Effector memory CD8-positive, alpha-beta T cell (primary cell): ENCODE measurements around the gene SSBP3.

Source experiments
- ATAC-seq: fragments of 150-1000 bp; cut with Tn5 transposase; replicated peaks from 2 replicates; pipeline ENCODE4 v1.10.0; 2021; ENCODE audit warnings: mild to moderate bottlenecking, moderate library complexity
- DNase-seq, 3 experiments: peaks; one replicate each; pipeline ENCODE4 v3.0.0; 2021
- H3K27ac Mint-ChIP-seq, 2 donors: one replicate each; pipeline ENCODE4 v1.8.0; 2022; ENCODE audit warnings: mild to moderate bottlenecking in 2 of 2, mixed read lengths in 2 of 2, moderate library complexity in 2 of 2
- H3K27me3 Mint-ChIP-seq, 2 donors: one replicate each; pipeline ENCODE4 v1.8.0; 2022; ENCODE audit warnings: mixed read lengths in 2 of 2
- H3K36me3 Mint-ChIP-seq: one replicate; pipeline ENCODE4 v1.8.0; 2022; ENCODE audit warnings: mild to moderate bottlenecking, moderate library complexity, mixed read lengths; ENCODE audit not compliant: insufficient read depth
- H3K4me1 Mint-ChIP-seq, 2 donors: one replicate each; pipeline ENCODE4 v1.8.0; 2022; ENCODE audit warnings: low read depth in 2 of 2, mixed read lengths in 2 of 2
- H3K4me3 Mint-ChIP-seq, 2 donors: one replicate each; pipeline ENCODE4 v1.8.0; 2022; ENCODE audit warnings: mild to moderate bottlenecking in 2 of 2, mixed read lengths in 2 of 2, moderate library complexity in 2 of 2
- H3K9me3 Mint-ChIP-seq, 2 donors: one replicate each; pipeline ENCODE4 v1.8.0; 2022; ENCODE audit warnings: mixed read lengths in 2 of 2

The SSBP3 gene

DNA sequence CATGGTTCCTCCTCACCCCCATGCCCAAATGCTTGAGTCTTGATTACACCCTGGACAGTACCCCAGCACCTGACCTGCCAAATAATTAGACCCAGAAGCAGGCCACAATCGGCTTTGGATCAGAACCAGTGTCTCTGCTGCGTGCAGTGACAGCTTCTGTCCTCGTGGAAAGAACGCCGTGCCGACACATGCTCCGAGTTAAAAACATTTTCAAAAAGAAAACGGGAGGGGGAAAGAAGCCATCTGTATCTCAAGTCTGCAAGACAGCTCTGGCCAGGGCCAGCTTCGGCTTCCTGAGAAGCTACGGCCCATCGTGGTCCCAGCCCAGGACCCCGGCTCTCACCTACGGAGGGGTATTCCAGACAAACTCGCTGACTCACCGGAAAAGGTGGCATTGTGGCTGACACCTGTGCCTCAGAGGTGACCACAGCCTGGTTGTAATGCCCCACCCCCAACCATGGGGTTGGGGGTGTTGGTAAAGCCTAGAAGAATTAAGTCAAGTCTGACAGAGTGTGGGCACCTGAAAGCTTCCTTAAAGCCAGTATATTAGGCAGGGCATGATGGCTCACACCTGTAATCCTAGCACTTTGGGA lies 25.8 kb downstream of the SSBP3 start:
- DNase-seq = peak; percentile 24 to 52 (median 51)
- H3K27me3 Mint-ChIP-seq = no peaks in the 10 kb centered on the region
- peaks cover 26% of the 10 kb centered on the region for H3K36me3 Mint-ChIP-seq
- H3K27ac Mint-ChIP-seq = peak overlapping the region; percentile 64 to 88
- H3K9me3 Mint-ChIP-seq = no peaks in the 10 kb centered on the region
- H3K4me3 Mint-ChIP-seq = peak overlapping the region; percentile 40 to 53
- peak; percentile 93 for ATAC-seq
- peaks cover 57 to 60% of the 10 kb centered on the region in 2 donors for H3K4me1 Mint-ChIP-seq

DNA sequence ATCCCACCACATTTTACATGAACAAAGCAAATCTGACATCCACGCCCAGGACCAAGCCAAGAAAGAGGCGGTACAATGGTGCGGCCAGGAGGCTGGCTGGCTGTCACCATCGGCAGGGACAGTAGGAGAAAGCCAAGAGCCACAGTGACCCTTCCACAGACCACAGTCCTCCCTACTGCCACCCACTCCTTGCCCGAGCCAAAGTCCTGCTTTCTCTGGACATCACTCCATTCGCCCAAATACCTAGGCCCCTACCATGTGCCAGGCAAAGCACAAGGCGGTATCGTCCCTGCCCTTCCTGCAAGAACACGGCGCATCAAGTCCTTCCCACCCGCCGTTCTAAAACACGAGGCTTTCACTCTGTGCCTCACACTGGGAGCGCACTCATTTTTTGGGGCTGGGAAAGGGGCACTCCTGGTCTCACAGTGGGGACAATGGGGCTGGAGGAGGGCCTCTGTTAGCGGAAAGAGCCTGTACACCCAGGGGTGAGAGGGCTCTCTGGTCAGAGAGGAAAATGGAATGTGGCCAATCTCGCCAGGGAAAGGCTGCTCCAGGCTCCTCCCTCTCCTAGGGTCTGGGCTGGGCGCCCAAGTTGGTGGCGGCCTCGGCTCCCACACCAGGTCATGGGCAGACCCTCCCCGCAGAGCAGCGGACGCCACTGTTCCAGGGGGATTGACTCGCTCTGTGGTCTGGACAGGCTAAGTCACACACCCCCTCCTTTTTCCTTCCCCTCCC lies 26.5 kb downstream of the SSBP3 start:
- peak overlapping the region in 1 of 2 donors; percentile 53 for H3K4me3 Mint-ChIP-seq
- ATAC-seq (no peak), DNase-seq (no peak)
- H3K9me3 Mint-ChIP-seq = no peaks in the 10 kb centered on the region
- H3K27ac Mint-ChIP-seq = peak overlapping the region; percentile 64 to 88
- no peaks in the 10 kb centered on the region for H3K27me3 Mint-ChIP-seq
- H3K4me1 Mint-ChIP-seq = peaks cover 55 to 59% of the 10 kb centered on the region in 2 donors
- H3K36me3 Mint-ChIP-seq = peaks cover 26% of the 10 kb centered on the region

DNA sequence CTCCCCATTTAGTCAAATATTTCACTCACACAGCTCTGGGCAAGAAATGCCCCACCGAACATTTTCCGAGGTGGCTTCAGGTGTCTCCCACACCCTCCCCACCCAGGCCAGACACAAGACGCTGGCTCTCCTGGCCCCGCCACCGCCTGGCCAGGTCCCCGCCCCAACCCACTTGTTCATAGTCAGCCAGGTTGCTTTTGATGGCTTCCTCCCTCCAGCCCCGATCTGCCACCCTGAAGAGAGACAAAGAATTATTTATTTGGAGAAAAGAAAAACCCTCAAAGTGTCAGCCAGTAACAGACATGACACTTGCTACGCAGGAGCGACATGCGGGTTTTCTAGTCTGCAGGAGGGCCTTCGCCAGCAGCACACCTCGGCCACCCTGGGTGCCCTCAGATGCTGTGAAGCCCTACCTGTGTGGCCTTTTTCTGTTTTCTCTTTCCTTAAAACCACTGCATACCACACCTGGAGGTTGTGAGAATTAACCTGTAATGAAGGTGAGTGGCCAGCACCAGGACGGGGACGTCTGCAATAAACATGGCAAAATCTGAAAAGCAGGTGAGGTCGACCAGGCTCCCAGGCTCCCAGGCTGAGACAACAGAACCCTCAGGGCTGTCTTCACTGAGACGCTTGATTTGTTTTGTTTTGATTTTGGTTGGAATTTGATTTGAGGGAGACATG lies 27.2 kb downstream of the SSBP3 start:
- H3K4me3 Mint-ChIP-seq = peak overlapping the region; percentile 16 to 27
- H3K27me3 Mint-ChIP-seq = no peaks in the 10 kb centered on the region
- H3K36me3 Mint-ChIP-seq = peaks cover 26% of the 10 kb centered on the region
- peaks cover 61 to 65% of the 10 kb centered on the region in 2 donors for H3K4me1 Mint-ChIP-seq
- H3K9me3 Mint-ChIP-seq = no peaks in the 10 kb centered on the region
- no peak for ATAC-seq
- DNase-seq = no peak
- peak overlapping the region; percentile 62 to 88 for H3K27ac Mint-ChIP-seq

DNA sequence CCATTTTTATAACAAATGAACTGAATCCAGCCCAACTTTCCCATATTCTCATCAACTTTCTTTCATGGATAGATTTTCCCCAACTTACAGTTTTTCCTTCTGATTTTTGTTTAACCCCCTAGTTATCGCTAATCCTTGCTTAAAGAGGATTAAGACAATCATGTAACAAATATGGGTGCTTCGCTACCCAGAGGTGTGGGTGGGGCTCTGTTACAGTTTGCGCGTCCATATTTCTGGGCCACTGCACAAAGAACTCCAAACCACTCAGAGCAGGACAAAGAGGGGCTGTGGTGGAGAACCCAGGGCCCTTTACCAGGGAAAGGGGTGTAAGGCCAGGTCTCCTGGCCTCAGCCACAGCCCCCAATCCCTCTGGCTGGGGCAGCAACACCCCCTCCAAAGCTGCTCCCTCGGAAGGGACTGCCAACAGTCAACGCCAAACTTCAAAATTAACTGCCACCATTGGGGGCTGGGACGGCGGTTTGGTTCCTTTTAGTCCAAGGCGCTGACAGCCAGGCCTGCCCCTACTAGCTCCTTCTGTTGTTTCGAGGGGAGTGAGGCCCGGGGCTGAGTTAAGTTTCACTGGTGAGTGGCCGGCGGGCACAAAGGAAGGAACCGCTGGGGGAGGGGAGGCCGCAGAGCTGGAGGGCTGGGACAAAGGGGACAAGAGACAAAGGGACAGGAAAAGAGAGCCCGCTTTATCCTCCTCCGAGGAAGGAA lies 27.9 kb downstream of the SSBP3 start:
- Mint-ChIP-seq H3K27ac (peak overlapping the region; percentile 62 to 83), H3K27me3 (no peaks in the 10 kb centered on the region), H3K4me3 (peak overlapping the region; percentile 16 to 23), H3K9me3 (no peaks in the 10 kb centered on the region), H3K36me3 (peaks cover 24% of the 10 kb centered on the region), H3K4me1 (peaks cover 62 to 70% of the 10 kb centered on the region in 2 donors)
- ATAC-seq (no peak), DNase-seq (no peak)

DNA sequence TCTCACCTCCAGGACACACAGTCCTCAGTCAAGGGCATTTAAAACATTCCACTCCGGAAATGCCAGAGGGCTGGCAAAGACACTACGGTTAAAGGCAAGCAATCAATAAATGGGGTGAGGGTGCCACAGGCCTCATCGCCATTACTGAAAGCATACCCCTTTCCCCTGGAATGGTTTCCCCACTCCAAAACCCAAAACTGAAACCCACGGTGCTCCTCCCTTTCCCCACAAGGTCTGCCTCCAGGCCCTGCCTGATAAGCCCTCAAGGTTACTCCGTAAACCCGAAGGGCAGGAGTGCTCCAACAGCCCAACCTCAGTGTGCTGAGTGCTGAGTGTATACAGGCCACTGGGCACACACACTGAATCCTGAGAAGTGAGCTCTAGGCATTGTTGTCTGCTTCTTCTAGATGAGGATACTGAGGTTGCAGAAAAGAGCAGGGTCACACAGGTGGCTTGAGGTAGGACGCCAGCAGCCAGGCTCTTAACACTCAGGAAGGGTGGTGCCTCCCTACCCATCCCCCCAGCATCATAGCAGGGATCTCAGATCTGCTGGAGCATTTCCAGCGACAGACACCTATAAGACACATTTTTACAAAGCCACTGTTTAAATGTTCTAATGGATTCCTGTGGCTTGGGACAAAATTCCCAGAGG lies 29.0 kb downstream of the SSBP3 start:
- Mint-ChIP-seq H3K9me3 (no peaks in the 10 kb centered on the region), H3K27me3 (no peaks in the 10 kb centered on the region), H3K36me3 (peaks cover 18% of the 10 kb centered on the region), H3K27ac (peak overlapping the region; percentile 83), H3K4me1 (peaks cover 67 to 75% of the 10 kb centered on the region in 2 donors), H3K4me3 (peak overlapping the region in 1 of 2 donors; percentile 41)
- no peak for DNase-seq
- ATAC-seq = no peak

DNA sequence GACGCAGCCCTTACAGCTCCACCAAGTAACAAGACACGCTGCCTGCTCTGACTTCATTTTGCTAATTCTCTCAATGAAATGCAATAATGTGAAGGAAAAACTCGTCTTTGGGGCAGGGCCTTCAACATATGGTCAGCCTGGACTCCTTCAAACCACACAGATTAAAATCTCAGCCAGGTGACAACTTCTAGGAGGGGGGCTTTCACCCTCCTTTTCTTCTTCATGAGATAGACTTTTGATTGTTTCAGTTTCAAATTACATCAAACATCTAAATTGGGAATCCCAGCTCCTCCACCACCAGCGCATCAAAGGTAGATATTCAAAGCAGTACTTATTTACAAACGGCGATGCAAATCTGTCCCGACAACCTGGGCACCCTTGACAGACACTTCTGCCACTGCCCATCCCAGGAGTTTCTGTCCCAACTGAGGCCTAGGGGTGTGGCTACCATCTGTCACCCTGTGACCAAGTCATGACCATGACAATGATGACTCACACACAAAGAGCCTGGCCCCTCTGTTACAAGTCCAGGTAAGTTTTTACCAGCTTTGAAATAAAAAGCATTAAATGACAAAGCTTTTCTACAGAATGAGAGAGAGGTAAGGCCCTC lies 29.7 kb downstream of the SSBP3 start:
- Mint-ChIP-seq H3K36me3 (peaks cover 16% of the 10 kb centered on the region), H3K9me3 (no peaks in the 10 kb centered on the region), H3K27me3 (no peaks in the 10 kb centered on the region), H3K27ac (peak overlapping the region; percentile 83), H3K4me1 (peaks cover 67 to 78% of the 10 kb centered on the region in 2 donors), H3K4me3 (peak overlapping the region; percentile 7 to 41)
- DNase-seq = no peak
- no peak for ATAC-seq

DNA sequence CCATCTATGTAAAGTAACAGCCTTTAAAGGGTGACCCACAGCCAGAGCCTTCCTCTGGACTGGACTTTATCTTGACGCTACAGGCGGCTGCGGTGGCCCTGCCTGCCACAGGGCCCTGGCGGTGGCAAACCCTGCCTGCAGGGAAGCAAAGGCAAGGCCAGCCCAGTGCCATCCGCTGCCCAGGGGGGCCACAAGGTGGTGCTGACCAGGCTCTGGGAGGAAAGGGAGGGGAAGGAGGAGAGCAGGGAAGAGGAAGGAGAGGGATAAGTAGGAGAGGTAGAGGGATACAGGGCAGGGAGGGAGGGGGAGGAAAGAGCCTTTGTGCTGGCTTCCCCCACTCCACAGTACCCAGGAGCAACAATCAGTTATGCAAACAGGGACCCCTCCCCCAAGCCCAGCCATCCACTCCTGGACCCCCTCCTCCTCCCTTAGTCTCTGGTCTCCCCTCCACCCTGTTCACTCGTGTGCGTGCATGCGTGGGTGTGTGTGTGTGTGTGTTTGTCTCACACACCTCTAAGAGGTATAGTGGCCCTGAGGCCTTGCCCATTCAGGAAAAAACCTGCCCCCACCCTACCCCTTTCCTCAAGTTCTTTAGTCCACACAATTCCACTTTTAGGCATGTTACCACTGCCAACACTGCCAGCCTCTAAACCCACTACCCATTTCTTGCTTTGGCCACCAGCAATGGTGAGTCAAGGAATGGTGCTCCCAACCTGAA lies 30.3 kb downstream of the SSBP3 start:
- Mint-ChIP-seq H3K4me1 (peaks cover 70 to 82% of the 10 kb centered on the region in 2 donors), H3K27me3 (no peaks in the 10 kb centered on the region), H3K9me3 (no peaks in the 10 kb centered on the region), H3K4me3 (peak overlapping the region in 1 of 2 donors; percentile 7), H3K27ac (peak overlapping the region; percentile 83), H3K36me3 (peaks cover 10% of the 10 kb centered on the region)
- DNase-seq = no peak
- no peak for ATAC-seq

DNA sequence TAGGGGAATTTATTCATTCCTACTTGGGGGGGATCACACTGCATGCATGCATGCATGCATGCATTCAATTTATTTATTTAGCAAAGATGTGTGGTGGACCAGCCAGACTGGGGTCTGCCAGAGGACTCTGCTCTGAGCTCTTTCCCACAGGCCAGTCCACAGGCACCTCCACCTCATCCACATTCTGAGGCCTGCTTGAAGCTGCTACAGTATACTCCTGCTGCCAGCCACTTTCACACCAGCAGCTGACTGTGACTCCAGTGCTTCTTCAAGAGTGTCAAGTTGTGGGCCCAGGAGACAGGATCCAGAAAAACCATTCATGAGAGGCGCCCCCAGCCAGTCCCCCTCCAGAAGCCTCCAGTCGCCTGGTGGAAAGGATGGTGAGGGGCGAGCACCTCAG lies 30.9 kb downstream of the SSBP3 start:
- Mint-ChIP-seq H3K4me1 (peaks cover 70 to 82% of the 10 kb centered on the region in 2 donors), H3K27me3 (no peaks in the 10 kb centered on the region), H3K36me3 (peaks cover 7% of the 10 kb centered on the region), H3K9me3 (no peaks in the 10 kb centered on the region), H3K27ac (peak overlapping the region; percentile 83), H3K4me3 (no peak overlapping the region)
- no peak for ATAC-seq
- DNase-seq = no peak

DNA sequence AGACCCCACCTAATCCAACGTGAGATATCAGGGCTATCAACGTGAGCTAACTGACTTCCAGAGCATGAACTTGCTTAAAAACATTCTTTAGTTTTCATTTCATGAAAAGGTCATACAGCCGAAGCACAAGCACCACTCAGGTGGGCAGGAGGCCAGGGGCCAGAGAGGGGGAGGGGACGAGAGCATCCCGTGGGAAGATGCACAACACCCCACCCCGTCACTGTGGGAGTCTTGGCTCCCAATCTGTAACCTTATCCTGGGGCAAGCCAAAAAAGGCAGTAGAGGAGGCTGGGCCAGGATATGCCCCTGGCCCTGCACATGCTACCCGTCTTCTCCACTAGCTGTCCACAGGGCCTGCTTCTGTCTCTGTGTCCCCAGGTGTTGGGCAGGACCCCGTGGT lies 31.4 kb downstream of the SSBP3 start:
- Mint-ChIP-seq H3K4me1 (peaks cover 74 to 79% of the 10 kb centered on the region in 2 donors), H3K27ac (peak overlapping the region in 1 of 2 donors; percentile 83)

DNA sequence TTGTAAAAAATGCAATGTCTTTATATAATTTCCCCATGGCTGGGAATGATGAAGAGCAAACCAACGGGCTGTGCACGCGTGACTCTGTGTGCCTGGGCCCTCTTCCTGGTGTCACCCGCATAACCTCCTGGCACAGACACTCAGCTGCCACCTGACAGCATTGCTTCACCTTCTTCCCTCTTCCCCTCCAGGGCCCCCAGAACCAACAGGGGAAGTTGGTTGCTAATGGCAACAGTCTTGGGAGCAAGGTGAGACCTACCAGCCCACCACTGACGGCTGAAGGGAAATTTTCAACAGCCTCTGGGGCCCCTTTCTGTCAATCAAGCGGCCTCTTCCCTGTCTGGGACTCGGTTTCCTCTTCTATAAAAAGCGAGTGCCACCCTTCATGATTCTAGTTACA lies 33.2 kb downstream of the SSBP3 start:
- peaks cover 4% of the 10 kb centered on the region for H3K36me3 Mint-ChIP-seq
- H3K4me3 Mint-ChIP-seq = peak overlapping the region in 1 of 2 donors; percentile 26
- peaks cover 67 to 72% of the 10 kb centered on the region in 2 donors for H3K4me1 Mint-ChIP-seq
- no peaks in the 10 kb centered on the region for H3K27me3 Mint-ChIP-seq
- ATAC-seq (peak; percentile 63), DNase-seq (no peak)
- H3K27ac Mint-ChIP-seq = peak overlapping the region; percentile 62 to 85
- no peaks in the 10 kb centered on the region for H3K9me3 Mint-ChIP-seq

More for the DNA sequence above, 31.4 kb downstream of the SSBP3 start:
- DNase-seq (no peak), ATAC-seq (no peak)
- H3K4me3 Mint-ChIP-seq = no peak overlapping the region
- H3K27me3 Mint-ChIP-seq = no peaks in the 10 kb centered on the region
- H3K9me3 Mint-ChIP-seq = no peaks in the 10 kb centered on the region
- H3K36me3 Mint-ChIP-seq = peaks cover 4% of the 10 kb centered on the region

DNA sequence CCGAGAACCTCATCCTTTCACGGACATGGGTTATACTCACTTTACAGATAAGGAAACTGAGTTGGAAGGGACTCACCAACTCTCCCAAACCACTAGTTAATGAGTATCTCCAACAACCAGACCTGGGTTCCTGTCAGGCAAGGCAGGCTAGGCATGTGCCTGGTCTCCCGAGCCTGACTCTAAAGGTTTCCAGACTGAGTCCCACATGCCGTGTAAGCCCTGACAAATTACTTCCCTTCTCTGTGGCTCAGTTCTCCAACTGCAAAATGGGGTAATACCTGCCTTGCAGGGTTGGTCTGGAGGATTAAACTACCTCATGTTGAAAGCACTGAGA lies 34.3 kb downstream of the SSBP3 start:
- Mint-ChIP-seq H3K9me3 (no peaks in the 10 kb centered on the region), H3K4me3 (no peak overlapping the region), H3K36me3 (peaks cover 4% of the 10 kb centered on the region), H3K27ac (peak overlapping the region; percentile 75 to 85), H3K4me1 (peaks cover 63 to 66% of the 10 kb centered on the region in 2 donors), H3K27me3 (no peaks in the 10 kb centered on the region)
- DNase-seq = no peak
- ATAC-seq = no peak
